GM12891 (cell line): Measurements from ENCODE around the gene NEUROD6.

Experiments
- PAX5 ChIP-seq: IDR thresholded peaks from 2 replicates; pipeline ENCODE4 v1.6.1; 2011; ENCODE audit warnings: low read length, moderate library complexity, mild to moderate bottlenecking; ENCODE audit not compliant: insufficient read depth, severe bottlenecking
- POLR2A ChIP-seq: IDR thresholded peaks from 2 replicates; pipeline ENCODE4 v1.6.1; 2011; ENCODE audit warnings: low read depth, low read length, control low read depth
- POLR2AphosphoS5 ChIP-seq: IDR thresholded peaks from 2 replicates; pipeline ENCODE4 v1.6.1; 2011; ENCODE audit warnings: low read depth, low read length, control low read depth
- POU2F2 ChIP-seq: IDR thresholded peaks from 2 replicates; pipeline ENCODE4 v1.6.1; 2011; ENCODE audit warnings: low read depth, mild to moderate bottlenecking, control low read depth, low read length, moderate library complexity
- SPI1 ChIP-seq: IDR thresholded peaks from 2 replicates; pipeline ENCODE4 v1.6.1; 2011; ENCODE audit warnings: low read depth, low read length, control low read depth
- TAF1 ChIP-seq: IDR thresholded peaks from 2 replicates; pipeline ENCODE4 v1.6.1; 2011; ENCODE audit warnings: low read depth, low read length, control low read depth

GRCh38 chr7:31373337-31374289, 33.1 kb upstream of the NEUROD6 start:
- TF ChIP-seq POLR2A (no peak), TAF1 (no peak), POLR2AphosphoS5 (no peak), PAX5 (no peak), SPI1 (no peak), POU2F2 (no peak)
